Ishikawa (cell line): ENCODE data around the gene EXOC3.

Experiments
- CEBPB ChIP-seq: IDR thresholded peaks from 2 replicates; pipeline ENCODE4 v1.6.1; 2012
- CREB1 ChIP-seq: IDR thresholded peaks from 2 replicates; pipeline ENCODE4 v1.6.1; 2012; ENCODE audit warnings: low read depth
- EGR1 ChIP-seq: IDR thresholded peaks from 2 replicates; pipeline ENCODE4 v1.6.1; 2012
- EP300 ChIP-seq: IDR thresholded peaks from 2 replicates; pipeline ENCODE4 v1.6.1; 2012; ENCODE audit warnings: borderline replicate concordance
- FOXM1 ChIP-seq: IDR thresholded peaks from 2 replicates; pipeline ENCODE4 v1.6.1; 2012; ENCODE audit warnings: low read depth, borderline replicate concordance
- NFIC ChIP-seq: IDR thresholded peaks from 2 replicates; pipeline ENCODE4 v1.6.1; 2012
- RAD21 ChIP-seq: IDR thresholded peaks from 2 replicates; pipeline ENCODE4 v1.6.1; 2012; ENCODE audit warnings: low read depth
- REST ChIP-seq: IDR thresholded peaks from 2 replicates; pipeline ENCODE4 v1.6.1; 2012; ENCODE audit warnings: low read depth, mild to moderate bottlenecking
- TAF1 ChIP-seq: IDR thresholded peaks from 2 replicates; pipeline ENCODE4 v1.6.1; 2012; ENCODE audit warnings: low read depth, mild to moderate bottlenecking
- TCF12 ChIP-seq: IDR thresholded peaks from 2 replicates; pipeline ENCODE4 v1.6.1; 2012; ENCODE audit warnings: low read depth
- TEAD4 ChIP-seq: IDR thresholded peaks from 2 replicates; pipeline ENCODE4 v1.6.1; 2012
- USF1 ChIP-seq: IDR thresholded peaks from 2 replicates; pipeline ENCODE4 v1.6.1; 2012
- YY1 ChIP-seq: IDR thresholded peaks from 2 replicates; pipeline ENCODE4 v1.6.1; 2012; ENCODE audit warnings: low read depth
- ZBTB7A ChIP-seq: IDR thresholded peaks from 2 replicates; pipeline ENCODE4 v1.6.1; 2012; ENCODE audit warnings: low read depth
- TF ChIP-seq, protein P1 (sequence below): IDR thresholded peaks from 2 replicates; pipeline ENCODE4 v1.6.1; 2012

Gene EXOC3

DNA sequence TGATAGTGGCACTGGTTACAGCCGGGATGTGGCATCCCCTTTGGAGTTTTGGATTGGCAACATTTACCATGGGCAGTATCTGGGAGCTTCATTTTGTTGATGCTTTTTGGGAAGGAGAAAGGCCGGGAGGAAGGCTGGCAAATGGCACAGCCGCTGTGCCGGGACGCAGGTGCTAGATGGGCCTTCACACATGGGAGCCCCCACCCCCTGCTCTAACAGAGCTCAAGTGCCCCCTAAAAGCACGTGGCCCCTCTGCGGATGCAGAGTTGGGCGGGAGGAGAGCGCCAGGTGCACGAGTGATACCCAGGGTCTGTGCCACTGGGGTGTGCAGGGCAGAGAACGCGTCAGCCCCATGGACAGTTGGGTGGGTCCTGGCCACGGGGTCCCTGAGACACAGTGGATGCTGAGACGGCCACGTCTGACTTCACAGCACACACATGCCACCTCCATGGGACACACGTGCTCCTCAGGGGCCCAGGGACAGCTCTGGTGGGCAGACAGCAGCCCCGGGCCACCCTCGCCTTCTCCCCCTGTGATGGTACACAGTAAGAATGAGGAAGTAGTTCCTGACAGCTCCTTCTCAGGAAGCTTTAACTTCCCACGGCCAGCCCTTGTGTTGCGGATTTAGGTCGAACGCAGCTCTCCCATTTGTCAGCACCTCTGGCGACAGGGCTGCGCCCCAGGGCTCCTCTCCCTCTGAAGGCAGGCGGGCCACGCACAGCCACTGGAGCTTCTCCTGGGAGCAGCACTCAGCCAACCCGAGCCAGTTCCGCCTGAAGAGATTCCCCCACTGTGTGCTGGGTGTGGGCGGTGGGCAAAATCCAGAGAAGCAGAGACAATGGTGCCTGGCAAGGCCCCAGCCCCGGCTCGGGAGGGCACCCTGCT, 70.5 kb downstream of the EXOC3 start:
- TF ChIP-seq FOXM1 (no peak), EGR1 (peak; percentile 71), NFIC (peak; percentile 34; the same call in 1 of the 2 replicates), TCF12 (0 out of 2 replicates have a peak, but pooled peaks have one; percentile 13)
- TF ChIP-seq, protein P1, sequence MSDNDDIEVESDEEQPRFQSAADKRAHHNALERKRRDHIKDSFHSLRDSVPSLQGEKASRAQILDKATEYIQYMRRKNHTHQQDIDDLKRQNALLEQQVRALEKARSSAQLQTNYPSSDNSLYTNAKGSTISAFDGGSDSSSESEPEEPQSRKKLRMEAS: peak; percentile 29; the same call in 1 of the 2 replicates

GRCh38 chr5:514101-514485, 71.1 kb downstream of the EXOC3 start:
- no peak for TF ChIP-seq TEAD4
- TF ChIP-seq, protein P1: peak; percentile 6; the same call in 1 of the 2 replicates
- TF ChIP-seq EP300: no peak

- no peak for TF ChIP-seq YY1
- TF ChIP-seq RAD21: no peak
- no peak for TF ChIP-seq TCF12
- no peak for TF ChIP-seq FOXM1
- TF ChIP-seq CEBPB: no peak
- TF ChIP-seq TAF1: no peak
Measured at GRCh38 chr5:514673-515072, 71.7 kb downstream of the EXOC3 start.

- 0 out of 2 replicates have a peak, but pooled peaks have one; percentile 13 for TF ChIP-seq EGR1
- TF ChIP-seq EP300: no peak
Measured at GRCh38 chr5:515273-515836, 72.4 kb downstream of the EXOC3 start.

GRCh38 chr5:516338-516925, 73.5 kb downstream of the EXOC3 start:
- no peak for TF ChIP-seq USF1
- TF ChIP-seq YY1: no peak
- no peak for TF ChIP-seq NFIC
- TF ChIP-seq RAD21: no peak
- TF ChIP-seq ZBTB7A: no peak
- TF ChIP-seq TCF12: no peak
- no peak for TF ChIP-seq REST
- TF ChIP-seq CREB1: no peak
- TF ChIP-seq FOXM1: no peak
- no peak for TF ChIP-seq TEAD4
- no peak for TF ChIP-seq CEBPB
- no peak for TF ChIP-seq EP300
- TF ChIP-seq, protein P1: no peak
- TF ChIP-seq EGR1: no peak
- TF ChIP-seq TAF1: no peak
